Stimulated activated CD4-positive, alpha-beta T cell treated with anti-CD3 and anti-CD28 coated beads, TNF-alpha, amount 100 ng/mL, for 4 hours (primary cell): ENCODE results near the gene STOX2.
"Not testable (repeated sequence)": the region's sequence is repeated elsewhere in the genome, so short reads cannot be mapped to it uniquely, and the experiment has no call there.

Experiments used
- DNase-seq, 3 experiments: peaks; one replicate each; pipeline ENCODE4 v3.0.0-alpha.2; 2020; ENCODE audit warnings: low read depth in 3 of 3

The STOX2 gene

DNA sequence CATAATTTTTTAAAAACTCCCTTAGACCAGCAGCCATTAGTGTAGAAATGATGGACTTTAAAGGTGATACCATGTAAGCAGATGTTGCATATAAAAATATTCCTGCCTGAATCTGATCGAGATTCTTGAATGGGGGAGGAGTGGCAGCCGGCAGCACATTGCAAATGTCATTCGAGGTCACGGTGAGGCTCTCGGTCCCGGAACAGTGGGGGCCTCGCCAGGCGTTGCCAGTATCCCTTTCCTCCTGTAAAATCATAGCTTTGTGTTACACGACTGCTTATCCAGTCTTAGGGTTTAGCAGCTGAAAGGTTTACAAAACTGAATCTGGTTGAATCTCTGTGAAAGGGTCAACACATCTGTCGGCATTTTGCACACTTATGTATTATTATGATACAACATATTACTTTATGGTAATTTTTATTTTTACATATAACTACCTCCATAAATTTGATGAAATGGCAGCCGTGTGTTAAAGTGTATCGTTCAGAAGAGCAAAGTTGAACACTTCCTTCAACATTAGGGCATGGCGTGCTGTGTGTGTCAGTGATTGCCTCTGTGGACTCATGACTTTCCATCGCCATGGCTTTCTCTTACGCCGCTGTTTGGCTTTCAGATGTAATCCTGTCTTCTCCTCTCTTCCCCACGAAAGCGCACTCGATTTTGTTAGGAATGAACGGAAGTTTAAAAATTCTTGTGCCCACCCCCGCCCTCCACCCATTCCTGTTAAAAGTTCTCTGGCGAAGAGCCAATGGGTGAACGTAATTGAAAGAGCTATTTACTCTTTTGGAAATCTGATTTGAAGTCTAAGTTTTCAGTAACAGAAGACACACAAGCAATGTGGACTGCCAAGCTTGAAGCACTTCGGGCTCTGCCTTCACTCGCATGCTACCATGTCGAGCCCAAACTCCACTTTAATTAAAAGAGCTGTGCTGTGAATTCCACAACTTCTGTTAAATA is 114.8 kb downstream of the STOX2 start:
- DNase-seq: no peak

- no peak for DNase-seq
These were observed 116.3 kb downstream of the STOX2 start for GRCh38 chr4:184021389-184021788.

DNA sequence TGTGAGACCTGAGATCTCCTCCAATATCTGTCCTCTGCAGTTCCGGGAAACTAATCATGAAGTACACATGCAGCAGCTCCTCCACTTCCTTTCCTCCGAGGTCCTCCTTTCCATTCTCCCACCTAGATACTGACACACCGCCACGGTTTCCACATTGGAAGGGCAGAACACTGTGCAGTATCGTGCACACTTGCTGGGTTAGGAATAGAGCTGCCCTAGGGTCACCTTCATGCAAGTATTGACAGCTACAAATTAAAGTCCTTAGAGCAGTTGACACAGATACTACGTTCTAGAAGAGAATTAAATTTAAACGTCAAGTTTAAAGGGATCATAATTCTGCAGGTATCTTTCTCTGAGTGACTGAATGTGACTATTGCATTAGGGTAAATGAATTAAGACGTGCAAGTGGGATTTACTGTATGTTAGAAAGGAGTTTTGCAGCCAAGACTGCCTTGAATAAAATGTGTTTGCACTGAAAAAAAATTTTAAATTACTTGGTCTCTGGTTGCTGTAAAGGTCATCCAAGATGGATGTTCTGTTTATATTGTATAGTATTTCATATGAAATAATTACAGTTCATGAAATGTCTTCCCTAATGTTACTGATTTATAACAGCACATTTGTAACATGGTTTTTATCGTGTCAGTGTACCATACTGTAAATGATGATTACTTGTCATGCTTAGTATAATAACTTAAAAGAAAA is 117.7 kb downstream of the STOX2 start:
- DNase-seq: no peak

DNA sequence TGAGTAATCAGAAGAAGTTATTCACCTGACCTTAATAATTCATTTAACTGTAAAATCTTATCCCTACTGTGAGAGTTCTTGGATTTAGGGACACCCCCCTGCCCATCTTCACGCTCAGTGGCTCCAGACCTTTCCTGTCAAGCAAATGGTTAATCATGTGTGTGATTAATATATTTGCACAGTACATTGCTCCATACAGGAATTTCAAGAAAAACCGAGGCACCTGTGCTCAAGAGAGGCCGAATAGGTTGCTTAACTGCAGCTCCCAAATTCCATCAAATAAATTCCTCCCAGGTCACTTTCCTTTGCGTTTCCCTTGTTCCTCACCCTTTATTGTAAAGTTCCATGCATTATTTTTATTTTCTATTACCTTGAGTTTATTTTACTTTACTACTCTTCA is 119.5 kb downstream of the STOX2 start:
- DNase-seq: no peak

DNA sequence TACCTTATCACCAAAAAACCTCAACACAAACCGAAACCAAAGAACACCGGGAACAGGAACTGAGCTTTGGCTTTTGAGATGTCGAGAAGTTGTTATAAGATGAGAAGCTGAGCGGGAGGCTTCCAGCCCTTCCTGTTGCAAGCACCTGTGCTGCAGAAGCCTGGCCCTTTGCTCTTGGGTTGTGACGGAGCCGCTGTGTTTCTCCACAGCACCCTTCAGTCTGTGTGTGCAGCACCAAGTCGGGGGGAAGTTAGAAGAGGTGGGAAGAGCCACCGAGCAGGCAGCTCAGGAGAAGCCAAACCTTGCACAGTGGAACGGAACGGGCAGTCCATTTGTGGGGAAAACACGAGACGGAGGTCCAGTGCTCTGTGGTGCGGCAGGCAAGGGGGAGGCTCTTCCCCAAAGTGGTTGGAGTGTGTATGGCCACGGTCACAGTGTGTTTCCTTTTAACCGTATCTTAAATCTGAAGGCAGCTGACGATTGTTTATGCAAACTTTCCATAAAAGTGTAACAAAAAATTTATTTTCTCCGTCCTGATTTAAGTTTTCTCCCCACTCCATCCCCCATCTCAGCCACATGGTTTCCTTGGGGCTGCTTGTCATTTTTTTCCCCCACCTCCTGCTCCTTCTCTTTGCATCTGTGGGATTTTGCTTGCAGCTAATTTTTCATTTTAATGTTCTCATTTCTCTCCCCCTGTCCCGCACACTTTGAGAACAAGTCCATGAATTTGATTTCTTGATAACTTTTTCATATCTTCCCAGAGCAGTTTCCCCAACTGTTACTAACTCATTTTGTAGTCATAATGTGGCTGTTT is 123.7 kb downstream of the STOX2 start:
- no peak for DNase-seq

- no peak for DNase-seq
These were observed 124.9 kb downstream of the STOX2 start for GRCh38 chr4:184030036-184030435.

DNA sequence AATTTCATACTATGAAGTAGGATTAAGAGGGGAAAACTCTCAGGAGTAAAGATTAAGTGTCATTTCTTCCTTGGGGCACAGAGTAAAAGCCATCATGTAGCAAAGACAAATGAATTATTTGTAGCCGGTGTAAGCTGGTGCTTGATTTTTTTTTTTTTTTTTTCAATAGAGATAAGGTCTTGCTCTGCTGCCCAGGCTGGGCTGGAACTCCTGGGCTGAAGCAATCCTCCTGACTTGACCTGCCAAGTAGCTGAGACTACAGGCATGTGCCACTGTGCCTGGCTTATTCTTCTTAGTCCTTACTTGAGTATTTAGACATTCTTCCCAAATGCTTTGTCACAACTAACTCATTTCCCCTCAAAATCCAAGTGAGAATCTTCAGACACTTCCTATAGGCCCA is 125.7 kb downstream of the STOX2 start:
- DNase-seq: no peak

DNA sequence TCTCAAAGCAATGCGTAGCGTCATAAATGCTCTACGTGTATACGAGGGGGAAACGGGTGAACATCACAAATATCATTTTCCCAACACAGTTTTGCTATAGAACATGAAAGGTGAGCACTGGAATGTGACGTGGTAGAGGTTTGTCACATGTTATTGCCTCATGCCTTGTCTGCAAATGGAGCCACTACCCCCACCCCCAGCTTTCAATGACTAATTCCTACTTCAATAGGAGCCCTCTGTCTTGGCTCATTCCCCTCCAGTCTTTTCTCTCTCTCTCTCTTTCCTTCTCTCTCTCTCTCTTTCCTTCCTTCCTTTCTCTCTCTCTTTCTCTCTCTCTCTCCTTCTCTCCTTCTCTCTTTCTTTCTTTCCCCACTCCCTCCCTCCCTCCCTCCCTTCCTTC is 127.0 kb downstream of the STOX2 start:
- DNase-seq: no peak

DNA sequence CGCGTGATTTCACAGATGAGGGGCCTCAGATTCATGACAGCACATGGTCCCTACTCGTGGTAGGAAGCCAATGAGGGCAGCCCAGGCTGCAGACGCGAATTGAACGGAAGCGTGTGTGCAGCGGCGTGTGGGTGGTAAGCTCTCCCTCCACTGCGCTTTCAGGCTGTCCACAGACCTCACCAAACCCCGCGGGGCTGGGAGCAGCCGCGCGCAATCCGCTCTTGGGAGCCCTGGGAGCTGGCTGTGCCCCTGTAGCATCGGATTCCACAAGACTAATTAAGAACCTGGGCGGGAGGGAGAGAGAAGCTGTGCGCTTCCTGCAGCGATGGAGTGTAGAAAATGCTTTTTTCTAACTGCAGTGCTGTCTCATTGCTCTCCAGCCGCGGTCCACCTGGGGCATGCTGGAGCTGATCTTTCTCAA is 134.9 kb downstream of the STOX2 start:
- DNase-seq: no peak

GRCh38 chr4:184041156-184041555 is 136.0 kb downstream of the STOX2 start:
- DNase-seq: no peak

DNA sequence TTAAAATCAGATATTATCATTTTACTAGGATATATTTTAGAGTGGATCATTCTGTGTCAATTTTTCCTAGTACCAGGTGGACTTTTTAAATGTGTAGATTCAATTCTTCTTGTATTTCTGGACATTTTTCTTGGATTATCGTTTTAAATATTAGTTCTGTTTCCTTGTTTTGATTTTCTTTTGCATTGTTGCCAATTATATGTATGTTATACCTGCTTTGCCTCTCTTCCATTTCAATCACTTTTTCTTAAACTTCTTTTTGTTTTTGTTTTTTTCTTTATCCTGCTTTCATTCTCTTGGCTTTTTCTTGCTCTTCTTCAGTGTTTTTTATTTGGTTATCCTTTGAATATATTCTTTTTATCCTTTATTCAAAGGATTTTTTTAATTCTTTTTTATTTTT is 141.0 kb downstream of the STOX2 start:
- no peak for DNase-seq

DNA sequence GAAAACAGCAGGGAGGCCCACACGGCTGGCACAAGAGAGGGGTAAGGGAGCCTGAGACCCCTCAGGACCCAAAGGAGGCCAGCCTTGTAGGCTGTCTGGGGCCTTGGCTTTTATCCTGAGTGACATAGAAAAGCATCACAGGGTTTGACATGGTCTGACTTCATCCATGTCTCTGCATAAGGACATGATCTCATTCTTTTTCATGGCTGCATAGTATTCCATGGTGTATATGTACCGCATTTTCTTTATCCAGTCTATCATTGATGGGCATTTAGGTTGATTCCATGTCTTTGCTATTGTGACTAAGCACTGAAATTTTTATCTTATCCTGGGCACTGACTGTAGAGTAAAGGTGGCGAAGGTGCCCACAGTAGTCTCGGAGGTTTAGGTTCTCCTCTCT is 146.2 kb downstream of the STOX2 start:
- DNase-seq: not testable (repeated sequence)

GRCh38 chr4:184052616-184053015 is 147.5 kb downstream of the STOX2 start:
- DNase-seq: no peak

DNA sequence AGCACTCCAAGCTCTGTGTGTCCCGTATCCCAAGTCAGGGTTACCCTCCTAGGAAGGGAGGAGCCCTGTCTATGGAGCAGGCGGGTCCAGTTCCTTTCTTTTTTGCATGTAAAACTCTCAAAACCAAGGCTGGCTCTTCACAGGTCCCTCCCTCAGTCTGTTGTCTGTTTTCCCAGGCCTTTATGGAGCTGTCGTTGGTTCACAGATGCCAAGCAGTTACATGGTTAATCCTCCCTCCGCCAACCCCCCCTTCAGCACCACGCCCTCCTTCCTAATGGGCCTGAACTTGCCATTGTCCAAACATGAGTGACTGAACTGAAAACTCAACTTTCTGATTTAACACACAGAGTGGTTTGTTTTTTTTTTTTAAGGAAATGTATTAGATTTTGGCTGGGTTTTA is 148.3 kb downstream of the STOX2 start:
- DNase-seq: no peak

GRCh38 chr4:184056877-184057276 is 151.8 kb downstream of the STOX2 start:
- no peak for DNase-seq

DNA sequence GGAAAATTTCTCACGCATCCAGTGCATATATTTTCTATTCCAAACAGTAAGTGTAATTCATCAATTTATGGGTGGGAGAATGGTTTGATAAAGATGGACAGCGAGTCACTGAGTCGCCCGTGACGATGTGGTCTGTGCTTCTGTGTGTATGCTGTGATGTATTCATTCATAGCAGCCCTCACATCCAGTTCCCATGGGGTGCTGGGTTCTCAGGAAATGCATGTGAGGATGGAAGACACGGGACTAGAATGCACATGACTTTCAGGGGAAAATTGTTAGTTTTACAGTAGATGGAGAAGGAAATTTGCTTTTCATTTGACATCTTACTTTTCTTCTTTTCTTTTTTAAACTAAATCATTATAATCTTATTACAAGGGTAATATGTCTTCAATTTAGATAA is 152.9 kb downstream of the STOX2 start:
- no peak for DNase-seq

- no peak for DNase-seq
These were observed 154.0 kb downstream of the STOX2 start for GRCh38 chr4:184059099-184059498.

- no peak for DNase-seq
These were observed 156.5 kb downstream of the STOX2 start for GRCh38 chr4:184061582-184061981.

DNA sequence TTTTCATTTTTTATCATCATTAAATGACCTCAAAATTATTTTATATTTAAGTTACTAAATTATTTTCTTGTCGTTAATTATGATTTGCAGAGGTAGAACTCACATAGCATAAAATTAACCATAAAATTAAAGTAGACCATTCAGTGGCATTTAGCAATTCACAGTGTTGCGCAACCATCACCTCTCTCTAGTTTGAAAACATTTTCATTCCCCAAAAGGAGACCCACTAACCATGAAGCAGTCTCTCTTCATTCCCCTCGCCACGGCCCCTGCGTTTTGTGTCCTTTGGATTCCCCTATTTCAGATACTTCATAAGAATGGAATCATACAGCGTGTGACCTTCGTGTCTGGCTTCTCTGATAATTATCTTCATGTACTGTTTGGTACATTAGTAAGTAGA is 157.7 kb downstream of the STOX2 start:
- DNase-seq: no peak

DNA sequence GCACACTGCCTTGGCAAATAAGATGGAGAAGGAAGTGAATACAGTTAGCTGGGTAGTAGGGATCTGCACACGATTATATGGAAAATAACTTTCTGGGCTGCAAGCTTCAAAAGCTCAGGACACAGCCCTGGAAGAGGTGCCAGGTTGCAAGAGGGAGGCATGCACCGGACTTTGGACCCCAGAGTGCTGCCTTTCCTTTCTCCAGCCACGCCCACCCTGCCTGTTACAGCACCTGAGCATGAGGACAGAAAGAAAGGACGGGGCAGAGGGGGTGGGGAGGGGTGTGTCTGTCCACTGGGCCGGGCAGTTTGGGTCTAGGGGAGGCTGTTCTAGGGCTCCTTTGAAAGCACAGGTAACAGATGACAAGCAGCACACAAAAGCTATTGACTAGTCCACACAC is 159.8 kb downstream of the STOX2 start:
- no peak for DNase-seq

DNA sequence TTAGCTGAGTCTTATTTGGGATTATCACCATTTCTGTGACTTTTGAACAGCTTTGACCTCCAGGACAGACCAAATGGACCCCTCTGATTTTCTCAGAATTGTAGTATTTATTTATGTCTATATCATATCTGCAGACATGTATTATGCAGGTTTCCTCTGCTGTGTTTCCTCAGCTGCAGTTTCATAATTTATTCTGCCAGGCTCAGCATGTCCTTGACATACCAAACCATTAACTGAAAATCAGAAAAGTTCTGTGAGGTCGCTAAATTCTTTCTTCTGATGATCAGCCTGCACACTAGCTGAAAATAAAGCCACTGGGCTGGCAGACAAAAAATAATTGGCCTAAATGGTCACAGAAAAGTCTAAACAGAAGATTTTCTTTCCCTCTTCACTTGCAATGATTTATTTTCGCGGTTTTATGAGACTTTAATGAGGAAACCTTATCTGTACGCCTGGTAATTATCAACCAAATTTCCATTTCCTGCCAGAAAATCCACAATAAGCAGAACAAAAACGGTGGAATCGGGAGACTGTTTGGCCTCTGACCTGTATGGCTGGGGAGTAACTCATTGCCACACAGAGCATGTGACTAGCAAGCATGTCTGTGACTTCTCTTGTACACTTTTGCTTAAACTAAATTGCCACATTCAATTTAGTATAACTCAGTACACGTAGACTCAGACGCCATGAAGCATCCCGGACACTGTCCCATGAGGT is 161.6 kb downstream of the STOX2 start:
- no peak for DNase-seq
